ENCODE data around the gene POP7.

- TF ChIP-seq CTCF (IDR thresholded peaks at IDR 0.05; ENCODE audit: low read depth, low read length, missing input control) (no peak), REST (IDR thresholded peaks at IDR 0.05) (no peak), EGR1 (IDR thresholded peaks at IDR 0.05; ENCODE audit: low read depth in 2 of 2) (no peak), RAD21 (IDR thresholded peaks at IDR 0.05) (no peak), JUND (IDR thresholded peaks at IDR 0.05) (no peak), GABPA (IDR thresholded peaks at IDR 0.05 in 1 of 2, conservative IDR thresholded peaks at IDR 0.05 in 1 of 2) (no peak), TAF1 (conservative IDR thresholded peaks at IDR 0.05) (no peak), YY1 (IDR thresholded peaks at IDR 0.05) (no peak), SP1 (IDR thresholded peaks at IDR 0.05) (no peak)
Observed at GRCh38 chr7:100674411-100675104, 31.4 kb upstream of the POP7 start.
